SK-N-SH (cell line): ENCODE results near the gene SEMA3F. TPM values are rescaled to one million over a fixed set of nuclear protein-coding genes. Genes with fewer than 3 reads are reported as not detected.

Experiments
- CTCF ChIA-PET: fragments of 300-600, 350-600 bp; formaldehyde crosslinking; extraction: SDS; loops from one replicate; lab custom pipeline; 2021; lab: Yijun Ruan, JAX
- POLR2A ChIA-PET: fragments of 350-600 bp; sonication (Branson Sonifier 250); formaldehyde crosslinking; extraction: SDS; loops from one replicate; lab custom pipeline; 2020; ENCODE audit warnings: antibody characterized with exemption, inconsistent platforms; lab: Yijun Ruan, JAX
- DNase-seq: peaks from one replicate; pipeline ENCODE4 v3.0.0; 2012
- H2AFZ ChIP-seq: fragments of 200-600 bp; sonication (generic); 2 replicates; pipeline ENCODE4 v1.8.1; 2016; ENCODE audit warnings: antibody characterized with exemption, mild to moderate bottlenecking, low read depth
- H3F3A ChIP-seq: fragments of 200-600 bp; sonication (generic); replicated peaks from 2 replicates; pipeline ENCODE3; 2016; ENCODE audit warnings: antibody characterized with exemption, mild to moderate bottlenecking; ENCODE audit not compliant: insufficient read depth
- H3K27ac ChIP-seq, 2 experiments: fragments of 200-500 bp in 1 of 2; fragments of 200-600 bp in 1 of 2; sonication (Bioruptor generic) in 1 of 2; sonication (generic), shearing (Covaris generic) in 1 of 2; 2 replicates each; pipeline versions ENCODE4 v1.5.1 to v1.6.1; 2014 to 2016; ENCODE audit warnings: low read depth in 2 of 2, inconsistent platforms in 1 of 2, low read length in 1 of 2, mild to moderate bottlenecking in 1 of 2, mixed read lengths in 1 of 2
- H3K27me3 ChIP-seq: fragments of 200-600 bp; sonication (generic), shearing (Covaris generic); 2 replicates; pipeline ENCODE4 v1.6.1; 2016; ENCODE audit warnings: mixed run types; ENCODE audit not compliant: insufficient read depth
- H3K36me3 ChIP-seq, 2 experiments: fragments of 200-500 bp in 1 of 2; fragments of 200-600 bp in 1 of 2; sonication (Bioruptor generic) in 1 of 2; sonication (generic) in 1 of 2; replicated peaks in 1 of 2; 2 replicates each; pipeline versions ENCODE3 to v1.5.1; 2014 to 2016; ENCODE audit warnings: low read length in 1 of 2, mild to moderate bottlenecking in 1 of 2; ENCODE audit not compliant: insufficient read depth in 2 of 2, control insufficient read depth in 1 of 2
- H3K4me1 ChIP-seq, 2 experiments: fragments of 200-500 bp in 1 of 2; fragments of 200-600 bp in 1 of 2; sonication (Bioruptor generic) in 1 of 2; sonication (generic), shearing (Covaris generic) in 1 of 2; 2 replicates each; pipeline versions ENCODE4 v1.5.1 to v1.6.1; 2014 to 2016; ENCODE audit warnings: low read depth in 1 of 2, low read length in 1 of 2, mixed run types in 1 of 2; ENCODE audit not compliant: insufficient read depth in 2 of 2, control insufficient read depth in 1 of 2
- H3K4me2 ChIP-seq: fragments of 200-600 bp; sonication (generic), shearing (Covaris generic); 2 replicates; pipeline ENCODE4 v1.6.1; 2017; ENCODE audit warnings: mixed run types
- H3K4me3 ChIP-seq, 2 experiments: fragments of 200-500 bp in 1 of 2; fragments of 200-600 bp in 1 of 2; sonication (Bioruptor generic) in 1 of 2; sonication (generic), shearing (Covaris generic) in 1 of 2; 2 replicates each; pipeline versions ENCODE4 v1.5.1 to v1.8.1; 2014 to 2016; ENCODE audit warnings: low read depth in 2 of 2, inconsistent platforms in 1 of 2, low read length in 1 of 2, mild to moderate bottlenecking in 1 of 2, mixed read lengths in 1 of 2, moderate library complexity in 1 of 2
- H3K79me2 ChIP-seq: fragments of 200-600 bp; sonication (generic); 2 replicates; pipeline ENCODE4 v1.8.1; 2017; ENCODE audit warnings: mild to moderate bottlenecking; ENCODE audit not compliant: insufficient read depth
- H3K9ac ChIP-seq: fragments of 200-600 bp; sonication (generic); 2 replicates; pipeline ENCODE4 v1.6.1; 2017; ENCODE audit warnings: mixed run types
- H3K9me2 ChIP-seq: fragments of 200-600 bp; sonication (generic); 2 replicates; pipeline ENCODE4 v1.6.1; 2017; ENCODE audit warnings: mixed run types
- H3K9me3 ChIP-seq: fragments of 200-600 bp; sonication (generic); 2 replicates; pipeline ENCODE4 v1.6.1; 2017; ENCODE audit warnings: mixed run types, mild to moderate bottlenecking, moderate library complexity
- H4K20me1 ChIP-seq: fragments of 200-600 bp; sonication (generic); 2 replicates; pipeline ENCODE4 v1.6.1; 2017; ENCODE audit warnings: mild to moderate bottlenecking, mixed run types; ENCODE audit not compliant: insufficient read depth
- FOSL2 ChIP-seq: IDR thresholded peaks from 2 replicates; pipeline ENCODE4 v1.4.0; 2012; ENCODE audit warnings: low read depth, mild to moderate bottlenecking, moderate library complexity, borderline replicate concordance
- MXI1 ChIP-seq: IDR thresholded peaks from 2 replicates; pipeline ENCODE4 v1.6.1; 2012; ENCODE audit warnings: mild to moderate bottlenecking, low read depth, low read length, improper control_type of control experiment
- NRF1 ChIP-seq: IDR thresholded peaks from 2 replicates; pipeline ENCODE4 v1.6.1; 2012; ENCODE audit warnings: low read depth, mild to moderate bottlenecking, low read length
- RFX5 ChIP-seq: IDR thresholded peaks from 2 replicates; pipeline ENCODE4 v1.6.1; 2012; ENCODE audit warnings: mild to moderate bottlenecking, improper control_type of control experiment, low read length
- SIN3A ChIP-seq: IDR thresholded peaks from 2 replicates; pipeline ENCODE4 v1.6.1; 2012; ENCODE audit warnings: low read depth, mild to moderate bottlenecking, low read length, moderate library complexity, borderline replicate concordance
- SMC3 ChIP-seq: IDR thresholded peaks from 2 replicates; pipeline ENCODE4 v1.6.1; 2012; ENCODE audit warnings: low read depth, low read length, improper control_type of control experiment
- TAF1 ChIP-seq: IDR thresholded peaks from 2 replicates; pipeline ENCODE4 v1.6.1; 2012; ENCODE audit warnings: low read depth, mild to moderate bottlenecking, low read length, moderate library complexity, borderline replicate concordance
- TEAD4 ChIP-seq: IDR thresholded peaks from 2 replicates; pipeline ENCODE4 v1.4.0; 2012; ENCODE audit warnings: mild to moderate bottlenecking, borderline replicate concordance; ENCODE audit not compliant: insufficient read depth
- WGBS: methylation state at CpG from one replicate; pipeline ENCODE4 v1.1.6; 2017; ENCODE audit warnings: low lambda C conversion rate; 5-methylcytosine and 5-hydroxymethylcytosine counted together
- polyA plus RNA-seq, 3 experiments: library from polyadenylated mRNA; depleted of rRNA; stranded (reverse); fragments of >200 nt; gene quantifications; 2 replicates each; pipeline ENCODE4 v1.2.3, GENCODE V29; 2012
- TF ChIP-seq, protein P1 (sequence below): fragments of 150-350 bp; IDR thresholded peaks from 2 replicates; pipeline ENCODE4 v1.6.1; 2016; ENCODE audit warnings: mild to moderate bottlenecking, low read depth, low read length
- TF ChIP-seq, protein P2 (sequence below): IDR thresholded peaks from 2 replicates; pipeline ENCODE4 v1.6.1; 2012; ENCODE audit warnings: mild to moderate bottlenecking, low read depth, low read length, moderate library complexity
- TF ChIP-seq, protein P3 (sequence below): fragments of 200-600 bp; sonication (generic); IDR thresholded peaks from 2 replicates; pipeline ENCODE4 v1.6.1; 2017; ENCODE audit warnings: antibody characterized with exemption, mild to moderate bottlenecking, moderate library complexity

The SEMA3F gene
- polyA plus RNA-seq, 1 of the 3 experiments (the other 2 are of a cell fraction), result 30.4 TPM

DNA sequence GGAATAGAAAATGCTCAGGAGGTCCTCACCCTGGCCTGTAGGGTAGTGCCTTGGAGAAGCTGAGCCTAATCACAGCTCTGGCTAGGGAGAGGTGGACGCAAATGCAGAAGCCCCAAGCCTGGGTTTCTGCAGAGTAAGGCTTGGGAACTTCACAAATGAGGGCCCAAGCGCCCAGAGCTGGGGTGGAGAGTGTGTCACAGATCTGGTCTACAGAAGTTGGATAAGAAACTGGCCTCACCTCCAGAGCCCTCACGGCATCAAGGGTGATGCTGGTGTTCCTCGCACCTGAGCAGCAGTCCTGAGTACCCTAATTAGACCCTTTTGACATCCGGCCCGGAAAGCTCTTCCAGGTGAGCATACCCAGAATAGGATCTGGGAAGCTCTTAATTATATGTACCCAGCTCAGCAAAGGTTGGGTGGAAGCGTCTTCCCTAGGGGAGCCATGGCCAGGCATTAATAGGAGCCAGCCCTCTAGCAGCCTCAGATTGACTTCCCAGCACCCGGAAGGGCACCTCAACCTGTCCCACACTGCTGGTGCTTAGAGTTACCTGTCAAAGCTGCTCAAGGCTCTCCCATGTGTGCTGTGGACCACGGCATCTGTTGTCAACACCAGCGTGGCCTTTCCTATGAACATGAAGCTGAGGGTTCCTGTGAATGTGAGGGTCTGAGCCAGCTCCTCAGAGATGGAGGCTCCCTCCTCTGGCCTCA lies 34.6 kb upstream of the SEMA3F start:
- 96% methylated on average over 5 of the region's 10 CpGs for WGBS

More for the DNA sequence above, 34.6 kb upstream of the SEMA3F start:
- Histone ChIP-seq H2AFZ (no peak overlapping the region), H4K20me1 (peaks cover 16% of the 10 kb centered on the region; the same call in 1 of the 2 replicates), H3K4me1 (peaks cover 8 to 40% of the 10 kb centered on the region in 2 experiments), H3K27ac (no peak overlapping the region; a peak in 1 of 4 replicates), H3K4me2 (no peak overlapping the region), H3K36me3 (peaks cover 22 to 47% of the 10 kb centered on the region in 2 experiments)
- POLR2A ChIA-PET, result interaction anchor here (1.1 to 3.8 kb wide), 5 partner anchors 15 to 401 kb away, joined by 4 to 21 read pairs (median 8); partner anchors contain the start of genes AMIGO3 and GNAT1
- TF ChIP-seq TAF1 (no peak), RFX5 (no peak), SMC3 (no peak), NRF1 (no peak), SIN3A (no peak), TEAD4 (no peak), MXI1 (no peak), FOSL2 (no peak; the same call in 1 of the 2 replicates)
- TF ChIP-seq, protein P1, sequence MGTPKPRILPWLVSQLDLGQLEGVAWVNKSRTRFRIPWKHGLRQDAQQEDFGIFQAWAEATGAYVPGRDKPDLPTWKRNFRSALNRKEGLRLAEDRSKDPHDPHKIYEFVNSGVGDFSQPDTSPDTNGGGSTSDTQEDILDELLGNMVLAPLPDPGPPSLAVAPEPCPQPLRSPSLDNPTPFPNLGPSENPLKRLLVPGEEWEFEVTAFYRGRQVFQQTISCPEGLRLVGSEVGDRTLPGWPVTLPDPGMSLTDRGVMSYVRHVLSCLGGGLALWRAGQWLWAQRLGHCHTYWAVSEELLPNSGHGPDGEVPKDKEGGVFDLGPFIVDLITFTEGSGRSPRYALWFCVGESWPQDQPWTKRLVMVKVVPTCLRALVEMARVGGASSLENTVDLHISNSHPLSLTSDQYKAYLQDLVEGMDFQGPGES, result no peak
- TF ChIP-seq, protein P2, sequence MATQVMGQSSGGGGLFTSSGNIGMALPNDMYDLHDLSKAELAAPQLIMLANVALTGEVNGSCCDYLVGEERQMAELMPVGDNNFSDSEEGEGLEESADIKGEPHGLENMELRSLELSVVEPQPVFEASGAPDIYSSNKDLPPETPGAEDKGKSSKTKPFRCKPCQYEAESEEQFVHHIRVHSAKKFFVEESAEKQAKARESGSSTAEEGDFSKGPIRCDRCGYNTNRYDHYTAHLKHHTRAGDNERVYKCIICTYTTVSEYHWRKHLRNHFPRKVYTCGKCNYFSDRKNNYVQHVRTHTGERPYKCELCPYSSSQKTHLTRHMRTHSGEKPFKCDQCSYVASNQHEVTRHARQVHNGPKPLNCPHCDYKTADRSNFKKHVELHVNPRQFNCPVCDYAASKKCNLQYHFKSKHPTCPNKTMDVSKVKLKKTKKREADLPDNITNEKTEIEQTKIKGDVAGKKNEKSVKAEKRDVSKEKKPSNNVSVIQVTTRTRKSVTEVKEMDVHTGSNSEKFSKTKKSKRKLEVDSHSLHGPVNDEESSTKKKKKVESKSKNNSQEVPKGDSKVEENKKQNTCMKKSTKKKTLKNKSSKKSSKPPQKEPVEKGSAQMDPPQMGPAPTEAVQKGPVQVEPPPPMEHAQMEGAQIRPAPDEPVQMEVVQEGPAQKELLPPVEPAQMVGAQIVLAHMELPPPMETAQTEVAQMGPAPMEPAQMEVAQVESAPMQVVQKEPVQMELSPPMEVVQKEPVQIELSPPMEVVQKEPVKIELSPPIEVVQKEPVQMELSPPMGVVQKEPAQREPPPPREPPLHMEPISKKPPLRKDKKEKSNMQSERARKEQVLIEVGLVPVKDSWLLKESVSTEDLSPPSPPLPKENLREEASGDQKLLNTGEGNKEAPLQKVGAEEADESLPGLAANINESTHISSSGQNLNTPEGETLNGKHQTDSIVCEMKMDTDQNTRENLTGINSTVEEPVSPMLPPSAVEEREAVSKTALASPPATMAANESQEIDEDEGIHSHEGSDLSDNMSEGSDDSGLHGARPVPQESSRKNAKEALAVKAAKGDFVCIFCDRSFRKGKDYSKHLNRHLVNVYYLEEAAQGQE, result no peak
- TF ChIP-seq, protein P3, sequence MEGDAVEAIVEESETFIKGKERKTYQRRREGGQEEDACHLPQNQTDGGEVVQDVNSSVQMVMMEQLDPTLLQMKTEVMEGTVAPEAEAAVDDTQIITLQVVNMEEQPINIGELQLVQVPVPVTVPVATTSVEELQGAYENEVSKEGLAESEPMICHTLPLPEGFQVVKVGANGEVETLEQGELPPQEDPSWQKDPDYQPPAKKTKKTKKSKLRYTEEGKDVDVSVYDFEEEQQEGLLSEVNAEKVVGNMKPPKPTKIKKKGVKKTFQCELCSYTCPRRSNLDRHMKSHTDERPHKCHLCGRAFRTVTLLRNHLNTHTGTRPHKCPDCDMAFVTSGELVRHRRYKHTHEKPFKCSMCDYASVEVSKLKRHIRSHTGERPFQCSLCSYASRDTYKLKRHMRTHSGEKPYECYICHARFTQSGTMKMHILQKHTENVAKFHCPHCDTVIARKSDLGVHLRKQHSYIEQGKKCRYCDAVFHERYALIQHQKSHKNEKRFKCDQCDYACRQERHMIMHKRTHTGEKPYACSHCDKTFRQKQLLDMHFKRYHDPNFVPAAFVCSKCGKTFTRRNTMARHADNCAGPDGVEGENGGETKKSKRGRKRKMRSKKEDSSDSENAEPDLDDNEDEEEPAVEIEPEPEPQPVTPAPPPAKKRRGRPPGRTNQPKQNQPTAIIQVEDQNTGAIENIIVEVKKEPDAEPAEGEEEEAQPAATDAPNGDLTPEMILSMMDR, result no peak
- TF ChIP-seq, all 33 proteins: peak for 0
- H3K27me3 ChIP-seq, result no peaks in the 10 kb centered on the region
- peaks cover 40% of the 10 kb centered on the region for H3F3A ChIP-seq
- H3K9me2 ChIP-seq, result no peaks in the 10 kb centered on the region
- CTCF ChIA-PET, result interaction anchor here (0.6 to 28.1 kb wide), 34 partner anchors 8 to 318 kb away, joined by 3 to 684 read pairs (median 5); partner anchors contain the start of genes GNAT1, INKA1, LSMEM2 and RBM5
- H3K79me2 ChIP-seq, result no peaks in the 10 kb centered on the region
- no peak overlapping the region for H3K9ac ChIP-seq
- H3K4me3 ChIP-seq, result no peak overlapping the region
- H3K9me3 ChIP-seq, result no peaks in the 10 kb centered on the region
- DNase-seq, result no peak
